Panc1 (cell line): ENCODE measurements around the gene UROC1. TPM values are rescaled to one million over a fixed set of nuclear protein-coding genes. Genes with fewer than 3 reads are reported as not detected.

Experiments
- ATAC-seq: fragments of 200-7000 bp; cut with Tn5 transposase; 2 replicates; pipeline ENCODE4 v1.9.1; 2020; ENCODE audit warnings: mild to moderate bottlenecking, moderate library complexity
- BruUV-seq: library from RNA; stranded (reverse); fragments of 400-500 nt; replicated peaks from 2 replicates; lab custom pipeline; 2021; lab: Mats Ljungman, UMichigan
- CTCF ChIA-PET: fragments of 300-600 bp; sonication (Branson Sonifier 250); formaldehyde crosslinking; loops from one replicate; lab custom pipeline; 2022; ENCODE audit warnings: antibody characterized with exemption; lab: Charles Lee
- POLR2A ChIA-PET: fragments of 300-600 bp; sonication (Branson Sonifier 250); formaldehyde crosslinking; loops from one replicate; lab custom pipeline; 2022; ENCODE audit warnings: antibody characterized with exemption; lab: Charles Lee
- DNase-seq: peaks from one replicate; pipeline ENCODE4 v3.0.0-alpha.2; 2010; ENCODE audit warnings: low read depth, low spot score
- H3K27ac ChIP-seq: 2 replicates; pipeline ENCODE4 v1.5.1; 2011; ENCODE audit warnings: mild to moderate bottlenecking, low read length, inconsistent platforms
- H3K27me3 ChIP-seq: fragments of 200-500 bp; sonication (Bioruptor generic); 2 replicates; pipeline ENCODE4 v1.6.0; 2014; ENCODE audit warnings: low read length, inconsistent platforms; ENCODE audit not compliant: control insufficient read depth, insufficient read depth
- H3K36me3 ChIP-seq: fragments of 200-500 bp; sonication (Bioruptor generic); 2 replicates; pipeline ENCODE4 v1.5.1; 2014; ENCODE audit warnings: inconsistent platforms, mild to moderate bottlenecking, low read length, moderate library complexity; ENCODE audit not compliant: control insufficient read depth, insufficient read depth
- H3K4me1 ChIP-seq: 2 replicates; pipeline ENCODE4 v1.5.1; 2011; ENCODE audit warnings: inconsistent platforms, mild to moderate bottlenecking, low read length, moderate library complexity; ENCODE audit not compliant: control insufficient read depth, insufficient read depth
- H3K4me3 ChIP-seq, 2 experiments: 2 replicates each; pipeline ENCODE4 v1.5.1; 2011 to 2012; ENCODE audit warnings: low read depth in 2 of 2, low read length in 2 of 2, mild to moderate bottlenecking in 2 of 2, inconsistent platforms in 1 of 2, moderate library complexity in 1 of 2
- H3K9me3 ChIP-seq: fragments of 200-500 bp; sonication (Bioruptor generic); 2 replicates; pipeline ENCODE4 v1.5.1; 2014; ENCODE audit warnings: low read depth, mild to moderate bottlenecking, inconsistent platforms, low read length, moderate library complexity; ENCODE audit not compliant: control insufficient read depth, insufficient read depth
- CTCF ChIP-seq: fragments of 450-650 bp; IDR thresholded peaks from 2 replicates; pipeline ENCODE4 v1.5.1; 2017; ENCODE audit warnings: mild to moderate bottlenecking
- POLR2AphosphoS5 ChIP-seq: IDR thresholded peaks from 2 replicates; pipeline ENCODE4 v1.6.1; 2012; ENCODE audit warnings: mild to moderate bottlenecking, low read depth, low read length, moderate library complexity
- REST ChIP-seq, 2 experiments: IDR thresholded peaks; 2 replicates each; pipeline ENCODE4 v1.6.1; 2011 to 2012; ENCODE audit warnings: low read depth in 2 of 2, control low read depth in 1 of 2, low read length in 1 of 2, mild to moderate bottlenecking in 1 of 2, moderate library complexity in 1 of 2; ENCODE audit not compliant: insufficient read depth in 1 of 2
- SIN3A ChIP-seq: IDR thresholded peaks from 2 replicates; pipeline ENCODE4 v1.6.1; 2012; ENCODE audit warnings: low read depth, mild to moderate bottlenecking, low read length, moderate library complexity, borderline replicate concordance; ENCODE audit not compliant: insufficient read depth
- TCF7L2 ChIP-seq: IDR thresholded peaks from 2 replicates; pipeline ENCODE4 v1.6.1; 2011; ENCODE audit warnings: mild to moderate bottlenecking, low read depth, low read length, inconsistent platforms
- in situ Hi-C: cut with HindIII; loops from 2 replicates; pipeline ENCODE4 v1.10.0; 2016; ENCODE audit warnings: low sequenced_read_pairs, low pct_unique_long_range_greater_than_20kb
- intact Hi-C: fragments of 100-400 bp; cut with micrococcal nuclease; formaldehyde crosslinking; loops from one replicate; pipeline ENCODE4 v1.10.0; 2022; ENCODE audit not compliant: unreplicated experiment
- total RNA-seq: library from RNA; stranded (reverse); gene quantifications from one replicate; pipeline ENCODE4 v1.2.1, GENCODE V29; 2021; ENCODE audit not compliant: unreplicated experiment

UROC1 gene
- total RNA-seq, 1 experiment from 2014 or later: not detected

GRCh38 chr3:126541628-126542339 lies 24.2 kb upstream of the UROC1 start:
- H3K36me3 ChIP-seq: no peaks in the 10 kb centered on the region
- in situ Hi-C loops (no loop called here), intact Hi-C loops (no loop called here)
- POLR2A ChIA-PET: no interaction called here
- CTCF ChIA-PET: no interaction called here
- BruUV-seq: no TSS peak
- TF ChIP-seq REST (IDR thresholded peaks at IDR 0.05; ENCODE audit: insufficient read depth in 1 of 2, low read depth in 2 of 2, low read length in 1 of 2) (no peak), TCF7L2 (no peak), SIN3A (no peak), POLR2AphosphoS5 (no peak), CTCF (no peak)
- ATAC-seq: no peak
- peaks cover 6% of the 10 kb centered on the region; the same call in 1 of the 2 replicates for H3K4me1 ChIP-seq
- DNase-seq: no peak
- H3K9me3 ChIP-seq: no peaks in the 10 kb centered on the region
- H3K27me3 ChIP-seq: no peaks in the 10 kb centered on the region; the same call in 1 of the 2 replicates
- no peak overlapping the region for H3K27ac ChIP-seq
- no peak overlapping the region for H3K4me3 ChIP-seq

- CTCF ChIA-PET: no interaction called here
- BruUV-seq: no TSS peak
- DNase-seq: no peak
- Histone ChIP-seq H3K27me3 (no peaks in the 10 kb centered on the region), H3K36me3 (no peaks in the 10 kb centered on the region), H3K4me1 (peaks cover 6% of the 10 kb centered on the region; the same call in 1 of the 2 replicates), H3K9me3 (no peaks in the 10 kb centered on the region), H3K27ac (no peak overlapping the region), H3K4me3 (no peak overlapping the region)
- ATAC-seq: no peak
- no peak for TF ChIP-seq CTCF
- TF ChIP-seq SIN3A: no peak
- no peak for TF ChIP-seq POLR2AphosphoS5
- no peak for TF ChIP-seq REST (IDR thresholded peaks at IDR 0.05; ENCODE audit: insufficient read depth in 1 of 2, low read depth in 2 of 2, low read length in 1 of 2)
- no peak for TF ChIP-seq TCF7L2
- intact Hi-C loops: no loop called here
- in situ Hi-C loops: no loop called here
- POLR2A ChIA-PET: no interaction called here
Measured at GRCh38 chr3:126540951-126541627, 23.5 kb upstream of the UROC1 start.
